Measurements from ENCODE around the gene JCAD.

- TF ChIP-seq POLR2A (IDR thresholded peaks at IDR 0.05; ENCODE audit: low read depth) (no peak), CTCF (IDR thresholded peaks at IDR 0.05) (no peak), EP300 (IDR thresholded peaks at IDR 0.05) (no peak)
Measured at GRCh38 chr10:29970576-29970975, 88.8 kb downstream of the JCAD start.

Data from esophagus muscularis mucosa (tissue), 4 donors.